ENCODE data around the gene CCDC200. TPM values are rescaled to one million over a fixed set of nuclear protein-coding genes. Genes with fewer than 3 reads are reported as not detected.

CCDC200 gene
- total RNA-seq, 1 donor from 2014 or later: not detected

Other genes with a start within 250 kb of the CCDC200 start
- gene PTGES3L, start 248.5 kb downstream of the CCDC200 start, total RNA-seq: 0.43 and 0.52 TPM in 2 replicates
- 14.9 and 17.5 TPM in 2 replicates for gene RUNDC1, start 248.1 kb downstream of the CCDC200 start, total RNA-seq
- gene RPL27, start 230.2 kb downstream of the CCDC200 start, total RNA-seq: 943 and 969 TPM in 2 replicates
- 101 and 103 TPM in 2 replicates for gene IFI35, start 221.8 kb downstream of the CCDC200 start, total RNA-seq
- gene VAT1, start 206.2 kb downstream of the CCDC200 start, total RNA-seq: 18.4 and 18.5 TPM in 2 replicates
- 0.25 TPM in 1 of 2 replicates, not detected in the other for gene RND2, start 203.4 kb downstream of the CCDC200 start, total RNA-seq
- 76.3 and 85.1 TPM in 2 replicates for gene BRCA1, start 103.3 kb downstream of the CCDC200 start, total RNA-seq
- 47.0 and 49.3 TPM in 2 replicates for gene NBR1, start 57.4 kb downstream of the CCDC200 start, total RNA-seq
- 17.2 and 18.4 TPM in 2 replicates for gene TMEM106A, start 16.7 kb downstream of the CCDC200 start, total RNA-seq
- gene RNU2-1, start 5.4 kb upstream of the CCDC200 start, total RNA-seq: 6,630 and 6,735 TPM in 2 replicates
- gene ARL4D, start 170.4 kb upstream of the CCDC200 start, total RNA-seq: 5.3 and 5.6 TPM in 2 replicates

Data from T-helper 2 cell treated with Interferon-gamma antibody and Interleukin-4, amounts not matched to agents 100 ng/mL and 5 ng/mL, for 36 hours (primary cell).